Measurements from ENCODE around the gene ULBP2.
"Not testable (repeated sequence)": the region's sequence is repeated elsewhere in the genome, so short reads cannot be mapped to it uniquely, and the experiment has no call there.

DNA sequence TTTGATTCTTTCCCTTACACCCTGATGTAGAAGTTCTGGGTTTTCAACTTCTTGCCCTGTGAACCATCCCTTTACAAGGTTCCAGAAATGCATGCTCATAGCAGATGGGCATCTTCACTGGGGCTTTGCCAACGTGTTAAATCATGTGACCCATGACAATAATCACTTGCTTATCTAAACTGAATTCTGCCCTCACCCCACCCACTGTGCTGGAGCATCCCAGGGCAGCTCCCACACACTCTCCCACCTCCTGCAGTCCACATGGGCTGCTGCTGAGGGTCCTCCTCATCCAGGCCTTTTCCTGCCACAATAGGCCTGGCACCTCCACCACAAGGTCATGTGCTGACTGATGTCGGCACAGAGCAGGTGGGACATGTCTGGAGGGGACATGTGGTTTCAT is 26.2 kb downstream of the ULBP2 start:
- TF ChIP-seq, protein P1, sequence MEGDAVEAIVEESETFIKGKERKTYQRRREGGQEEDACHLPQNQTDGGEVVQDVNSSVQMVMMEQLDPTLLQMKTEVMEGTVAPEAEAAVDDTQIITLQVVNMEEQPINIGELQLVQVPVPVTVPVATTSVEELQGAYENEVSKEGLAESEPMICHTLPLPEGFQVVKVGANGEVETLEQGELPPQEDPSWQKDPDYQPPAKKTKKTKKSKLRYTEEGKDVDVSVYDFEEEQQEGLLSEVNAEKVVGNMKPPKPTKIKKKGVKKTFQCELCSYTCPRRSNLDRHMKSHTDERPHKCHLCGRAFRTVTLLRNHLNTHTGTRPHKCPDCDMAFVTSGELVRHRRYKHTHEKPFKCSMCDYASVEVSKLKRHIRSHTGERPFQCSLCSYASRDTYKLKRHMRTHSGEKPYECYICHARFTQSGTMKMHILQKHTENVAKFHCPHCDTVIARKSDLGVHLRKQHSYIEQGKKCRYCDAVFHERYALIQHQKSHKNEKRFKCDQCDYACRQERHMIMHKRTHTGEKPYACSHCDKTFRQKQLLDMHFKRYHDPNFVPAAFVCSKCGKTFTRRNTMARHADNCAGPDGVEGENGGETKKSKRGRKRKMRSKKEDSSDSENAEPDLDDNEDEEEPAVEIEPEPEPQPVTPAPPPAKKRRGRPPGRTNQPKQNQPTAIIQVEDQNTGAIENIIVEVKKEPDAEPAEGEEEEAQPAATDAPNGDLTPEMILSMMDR (conservative IDR thresholded peaks at IDR 0.05): not testable (repeated sequence)
- TF ChIP-seq ZFX (IDR thresholded peaks at IDR 0.05): not testable (repeated sequence)

Data from C4-2B (cell line).